ENCODE measurements around the gene GRID1.

Gene GRID1

GRCh38 chr10:86222687-86223086 lies 143.9 kb downstream of the GRID1 start:
- H3K27ac ChIP-seq (ENCODE audit: low read depth in 2 of 2, low read length in 2 of 2), result no peak overlapping the region
- H3K4me1 ChIP-seq (ENCODE audit: control insufficient read depth in 2 of 2, insufficient read depth in 2 of 2, low read length in 2 of 2), result peaks cover 0 to 2% of the 10 kb centered on the region in 2 donors
- no peaks in the 10 kb centered on the region for H3K9me3 ChIP-seq (ENCODE audit: control insufficient read depth in 2 of 2, low read length in 2 of 2)
- H3K4me3 ChIP-seq (ENCODE audit: low read length in 2 of 2), result no peak overlapping the region
- no peaks in the 10 kb centered on the region for H3K27me3 ChIP-seq (ENCODE audit: control insufficient read depth in 2 of 2, insufficient read depth in 2 of 2, low read length in 2 of 2)
- no peaks in the 10 kb centered on the region for H3K36me3 ChIP-seq (ENCODE audit: control insufficient read depth in 2 of 2, insufficient read depth in 2 of 2, low read length in 2 of 2)
- H3K9ac ChIP-seq (ENCODE audit: low read depth in 1 of 2, low read length in 2 of 2), result no peak overlapping the region

GRCh38 chr10:86222336-86222650 lies 144.3 kb downstream of the GRID1 start:
- Histone ChIP-seq H3K4me1 (ENCODE audit: control insufficient read depth in 2 of 2, insufficient read depth in 2 of 2, low read length in 2 of 2) (peaks cover 0 to 2% of the 10 kb centered on the region in 2 donors), H3K9ac (ENCODE audit: low read depth in 1 of 2, low read length in 2 of 2) (no peak overlapping the region), H3K27me3 (ENCODE audit: control insufficient read depth in 2 of 2, insufficient read depth in 2 of 2, low read length in 2 of 2) (no peaks in the 10 kb centered on the region), H3K36me3 (ENCODE audit: control insufficient read depth in 2 of 2, insufficient read depth in 2 of 2, low read length in 2 of 2) (no peaks in the 10 kb centered on the region), H3K27ac (ENCODE audit: low read depth in 2 of 2, low read length in 2 of 2) (no peak overlapping the region), H3K9me3 (ENCODE audit: control insufficient read depth in 2 of 2, low read length in 2 of 2) (no peaks in the 10 kb centered on the region), H3K4me3 (ENCODE audit: low read length in 2 of 2) (no peak overlapping the region)

- Histone ChIP-seq H3K27me3 (ENCODE audit: control insufficient read depth in 2 of 2, insufficient read depth in 2 of 2, low read length in 2 of 2) (no peaks in the 10 kb centered on the region), H3K9ac (ENCODE audit: low read depth in 1 of 2, low read length in 2 of 2) (no peak overlapping the region), H3K36me3 (ENCODE audit: control insufficient read depth in 2 of 2, insufficient read depth in 2 of 2, low read length in 2 of 2) (no peaks in the 10 kb centered on the region), H3K27ac (ENCODE audit: low read depth in 2 of 2, low read length in 2 of 2) (no peak overlapping the region), H3K9me3 (ENCODE audit: control insufficient read depth in 2 of 2, low read length in 2 of 2) (no peaks in the 10 kb centered on the region), H3K4me3 (ENCODE audit: low read length in 2 of 2) (no peak overlapping the region), H3K4me1 (ENCODE audit: control insufficient read depth in 2 of 2, insufficient read depth in 2 of 2, low read length in 2 of 2) (peaks cover 0 to 2% of the 10 kb centered on the region in 2 donors)
Measured at GRCh38 chr10:86221442-86222335, 144.9 kb downstream of the GRID1 start.

- H3K9me3 ChIP-seq (ENCODE audit: control insufficient read depth in 2 of 2, low read length in 2 of 2), result no peaks in the 10 kb centered on the region
- H3K4me3 ChIP-seq (ENCODE audit: low read length in 2 of 2), result no peak overlapping the region
- H3K27ac ChIP-seq (ENCODE audit: low read depth in 2 of 2, low read length in 2 of 2), result no peak overlapping the region
- H3K9ac ChIP-seq (ENCODE audit: low read depth in 1 of 2, low read length in 2 of 2), result no peak overlapping the region
- H3K4me1 ChIP-seq (ENCODE audit: control insufficient read depth in 2 of 2, insufficient read depth in 2 of 2, low read length in 2 of 2), result peaks cover 0 to 2% of the 10 kb centered on the region in 2 donors
- H3K27me3 ChIP-seq (ENCODE audit: control insufficient read depth in 2 of 2, insufficient read depth in 2 of 2, low read length in 2 of 2), result no peaks in the 10 kb centered on the region
- no peaks in the 10 kb centered on the region for H3K36me3 ChIP-seq (ENCODE audit: control insufficient read depth in 2 of 2, insufficient read depth in 2 of 2, low read length in 2 of 2)
Measured at GRCh38 chr10:86220626-86221025, 146.0 kb downstream of the GRID1 start.

- Histone ChIP-seq H3K9me3 (ENCODE audit: control insufficient read depth in 2 of 2, low read length in 2 of 2) (no peaks in the 10 kb centered on the region), H3K4me1 (ENCODE audit: control insufficient read depth in 2 of 2, insufficient read depth in 2 of 2, low read length in 2 of 2) (no peaks in the 10 kb centered on the region), H3K27me3 (ENCODE audit: control insufficient read depth in 2 of 2, insufficient read depth in 2 of 2, low read length in 2 of 2) (no peaks in the 10 kb centered on the region), H3K4me3 (ENCODE audit: low read length in 2 of 2) (no peak overlapping the region), H3K36me3 (ENCODE audit: control insufficient read depth in 2 of 2, insufficient read depth in 2 of 2, low read length in 2 of 2) (no peaks in the 10 kb centered on the region), H3K27ac (ENCODE audit: low read depth in 2 of 2, low read length in 2 of 2) (no peak overlapping the region), H3K9ac (ENCODE audit: low read depth in 1 of 2, low read length in 2 of 2) (no peak overlapping the region)
Measured at GRCh38 chr10:86219271-86219670, 147.3 kb downstream of the GRID1 start.

- no peak overlapping the region for H3K27ac ChIP-seq (ENCODE audit: low read depth in 2 of 2, low read length in 2 of 2)
- H3K4me1 ChIP-seq (ENCODE audit: control insufficient read depth in 2 of 2, insufficient read depth in 2 of 2, low read length in 2 of 2), result no peaks in the 10 kb centered on the region
- no peak overlapping the region for H3K9ac ChIP-seq (ENCODE audit: low read depth in 1 of 2, low read length in 2 of 2)
- H3K36me3 ChIP-seq (ENCODE audit: control insufficient read depth in 2 of 2, insufficient read depth in 2 of 2, low read length in 2 of 2), result no peaks in the 10 kb centered on the region
- no peaks in the 10 kb centered on the region for H3K9me3 ChIP-seq (ENCODE audit: control insufficient read depth in 2 of 2, low read length in 2 of 2)
- no peak overlapping the region for H3K4me3 ChIP-seq (ENCODE audit: low read length in 2 of 2)
- no peaks in the 10 kb centered on the region for H3K27me3 ChIP-seq (ENCODE audit: control insufficient read depth in 2 of 2, insufficient read depth in 2 of 2, low read length in 2 of 2)
Measured at GRCh38 chr10:86218842-86219241, 147.8 kb downstream of the GRID1 start.

GRCh38 chr10:86218160-86218559 lies 148.4 kb downstream of the GRID1 start:
- H3K4me1 ChIP-seq (ENCODE audit: control insufficient read depth in 2 of 2, insufficient read depth in 2 of 2, low read length in 2 of 2), result no peaks in the 10 kb centered on the region
- no peak overlapping the region for H3K4me3 ChIP-seq (ENCODE audit: low read length in 2 of 2)
- H3K9ac ChIP-seq (ENCODE audit: low read depth in 1 of 2, low read length in 2 of 2), result no peak overlapping the region
- H3K36me3 ChIP-seq (ENCODE audit: control insufficient read depth in 2 of 2, insufficient read depth in 2 of 2, low read length in 2 of 2), result no peaks in the 10 kb centered on the region
- no peaks in the 10 kb centered on the region for H3K27me3 ChIP-seq (ENCODE audit: control insufficient read depth in 2 of 2, insufficient read depth in 2 of 2, low read length in 2 of 2)
- H3K9me3 ChIP-seq (ENCODE audit: control insufficient read depth in 2 of 2, low read length in 2 of 2), result no peaks in the 10 kb centered on the region
- H3K27ac ChIP-seq (ENCODE audit: low read depth in 2 of 2, low read length in 2 of 2), result no peak overlapping the region

- no peaks in the 10 kb centered on the region for H3K36me3 ChIP-seq (ENCODE audit: control insufficient read depth in 2 of 2, insufficient read depth in 2 of 2, low read length in 2 of 2)
- no peaks in the 10 kb centered on the region for H3K27me3 ChIP-seq (ENCODE audit: control insufficient read depth in 2 of 2, insufficient read depth in 2 of 2, low read length in 2 of 2)
- no peaks in the 10 kb centered on the region for H3K9me3 ChIP-seq (ENCODE audit: control insufficient read depth in 2 of 2, low read length in 2 of 2)
- H3K4me1 ChIP-seq (ENCODE audit: control insufficient read depth in 2 of 2, insufficient read depth in 2 of 2, low read length in 2 of 2), result no peaks in the 10 kb centered on the region
- no peak overlapping the region for H3K9ac ChIP-seq (ENCODE audit: low read depth in 1 of 2, low read length in 2 of 2)
- H3K4me3 ChIP-seq (ENCODE audit: low read length in 2 of 2), result no peak overlapping the region
- H3K27ac ChIP-seq (ENCODE audit: low read depth in 2 of 2, low read length in 2 of 2), result no peak overlapping the region
Measured at GRCh38 chr10:86217371-86218080, 149.1 kb downstream of the GRID1 start.

GRCh38 chr10:86216886-86217285 lies 149.7 kb downstream of the GRID1 start:
- Histone ChIP-seq H3K4me1 (ENCODE audit: control insufficient read depth in 2 of 2, insufficient read depth in 2 of 2, low read length in 2 of 2) (no peaks in the 10 kb centered on the region), H3K27ac (ENCODE audit: low read depth in 2 of 2, low read length in 2 of 2) (no peak overlapping the region), H3K4me3 (ENCODE audit: low read length in 2 of 2) (no peak overlapping the region), H3K27me3 (ENCODE audit: control insufficient read depth in 2 of 2, insufficient read depth in 2 of 2, low read length in 2 of 2) (no peaks in the 10 kb centered on the region), H3K9ac (ENCODE audit: low read depth in 1 of 2, low read length in 2 of 2) (no peak overlapping the region), H3K9me3 (ENCODE audit: control insufficient read depth in 2 of 2, low read length in 2 of 2) (no peaks in the 10 kb centered on the region), H3K36me3 (ENCODE audit: control insufficient read depth in 2 of 2, insufficient read depth in 2 of 2, low read length in 2 of 2) (no peaks in the 10 kb centered on the region)

- H3K9me3 ChIP-seq (ENCODE audit: control insufficient read depth in 2 of 2, low read length in 2 of 2), result no peaks in the 10 kb centered on the region
- H3K36me3 ChIP-seq (ENCODE audit: control insufficient read depth in 2 of 2, insufficient read depth in 2 of 2, low read length in 2 of 2), result no peaks in the 10 kb centered on the region
- H3K9ac ChIP-seq (ENCODE audit: low read depth in 1 of 2, low read length in 2 of 2), result no peak overlapping the region
- no peaks in the 10 kb centered on the region for H3K27me3 ChIP-seq (ENCODE audit: control insufficient read depth in 2 of 2, insufficient read depth in 2 of 2, low read length in 2 of 2)
- no peak overlapping the region for H3K27ac ChIP-seq (ENCODE audit: low read depth in 2 of 2, low read length in 2 of 2)
- H3K4me1 ChIP-seq (ENCODE audit: control insufficient read depth in 2 of 2, insufficient read depth in 2 of 2, low read length in 2 of 2), result no peaks in the 10 kb centered on the region
- no peak overlapping the region for H3K4me3 ChIP-seq (ENCODE audit: low read length in 2 of 2)
Measured at GRCh38 chr10:86215712-86216111, 150.9 kb downstream of the GRID1 start.
